ENCODE results near the gene POR.

- TF ChIP-seq CTCF (IDR thresholded peaks at IDR 0.05) (no peak), POLR2A (IDR thresholded peaks at IDR 0.05) (no peak)
These were observed 28.9 kb downstream of the POR start for GRCh38 chr7:75943864-75944263.
